HG02981 (cell line): Measurements from ENCODE around the gene CXCR3.
A peak's percentile ranks its signal among the peaks of the same experiment; 100 is the strongest.

Source experiments
- ATAC-seq: cut with Tn5 transposase; IDR thresholded peaks from one replicate; pipeline ENCODE4 v1.9.1; 2021; ENCODE audit warnings: mild to moderate bottlenecking, moderate library complexity; ENCODE audit not compliant: unreplicated experiment

CXCR3 gene

GRCh38 chrX:71637253-71637618 is 18.9 kb upstream of the CXCR3 start:
- no peak for ATAC-seq

DNA sequence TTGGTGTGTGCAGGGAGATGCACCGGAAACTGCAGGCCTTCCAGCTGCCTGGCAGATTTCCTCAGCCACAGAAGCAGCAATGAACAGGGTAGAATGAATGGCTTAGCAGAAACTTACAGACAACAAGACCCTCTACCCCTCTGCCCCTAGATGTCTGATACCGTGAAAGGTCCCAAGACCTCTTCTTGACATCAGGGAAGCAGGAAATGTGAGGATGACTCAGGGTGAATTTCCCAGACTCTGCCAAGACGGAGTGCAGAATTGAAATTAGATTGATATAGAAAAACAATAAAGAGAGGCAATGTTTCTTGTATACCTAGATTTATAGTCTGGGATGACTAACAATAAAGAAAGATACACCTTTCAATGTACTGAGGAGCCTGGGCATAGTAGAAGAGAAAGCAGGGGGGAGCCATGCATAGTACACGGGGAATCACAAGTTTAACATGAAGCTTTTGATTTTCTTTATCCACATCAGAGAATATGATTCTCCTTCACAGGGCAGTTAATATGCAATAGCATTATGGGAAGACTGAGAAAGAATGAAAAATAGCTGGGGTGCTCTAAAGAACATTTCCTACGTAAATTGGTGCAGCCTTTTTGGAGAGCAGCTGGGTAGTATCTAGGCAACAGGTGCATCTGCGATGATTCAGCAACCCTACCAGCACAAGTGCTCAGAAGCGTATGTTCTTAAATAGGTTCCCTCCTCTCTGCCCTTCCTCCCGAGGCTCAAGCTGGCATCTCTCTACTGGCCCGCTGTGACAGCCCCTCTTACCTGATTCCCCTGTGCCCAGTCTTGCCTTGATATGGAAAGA is 18.3 kb upstream of the CXCR3 start:
- ATAC-seq, result no peak

GRCh38 chrX:71634366-71634765 is 16.1 kb upstream of the CXCR3 start:
- no peak for ATAC-seq

DNA sequence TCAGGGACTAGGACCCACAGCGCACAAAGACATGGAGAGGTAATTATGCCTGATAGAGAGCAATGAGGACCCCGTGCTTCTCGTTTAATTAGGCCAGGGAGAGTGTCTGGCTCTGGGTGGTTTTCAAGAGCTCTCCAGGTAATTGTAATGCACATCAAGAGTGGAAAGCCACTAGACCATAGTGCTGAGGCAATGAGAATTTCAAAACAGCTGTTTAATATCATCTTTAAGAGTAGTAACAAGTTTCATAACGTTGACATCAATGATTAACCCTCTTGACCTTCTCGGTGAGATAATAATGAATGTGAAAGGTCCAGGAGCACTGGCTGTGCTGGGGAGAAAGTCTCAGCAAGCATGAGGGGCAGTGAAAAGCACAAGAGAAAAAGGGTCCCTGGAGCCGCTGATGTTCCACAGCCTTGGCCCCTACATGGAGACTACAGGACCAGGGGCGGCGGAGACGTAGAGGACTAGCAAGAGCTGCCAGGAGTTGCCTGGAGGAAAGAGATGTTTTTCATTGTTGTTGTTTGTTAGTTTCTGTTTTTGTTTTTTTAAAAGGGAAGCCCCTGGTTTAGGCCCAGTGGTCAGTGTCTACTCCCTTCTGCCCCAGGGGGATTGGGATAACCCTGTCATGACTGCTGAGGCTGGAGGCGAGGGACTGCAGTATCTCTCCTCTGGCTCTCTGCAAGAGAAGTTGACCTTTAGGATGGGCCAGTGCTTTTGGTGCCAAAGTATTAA is 14.8 kb upstream of the CXCR3 start:
- peak; percentile 62 for ATAC-seq

DNA sequence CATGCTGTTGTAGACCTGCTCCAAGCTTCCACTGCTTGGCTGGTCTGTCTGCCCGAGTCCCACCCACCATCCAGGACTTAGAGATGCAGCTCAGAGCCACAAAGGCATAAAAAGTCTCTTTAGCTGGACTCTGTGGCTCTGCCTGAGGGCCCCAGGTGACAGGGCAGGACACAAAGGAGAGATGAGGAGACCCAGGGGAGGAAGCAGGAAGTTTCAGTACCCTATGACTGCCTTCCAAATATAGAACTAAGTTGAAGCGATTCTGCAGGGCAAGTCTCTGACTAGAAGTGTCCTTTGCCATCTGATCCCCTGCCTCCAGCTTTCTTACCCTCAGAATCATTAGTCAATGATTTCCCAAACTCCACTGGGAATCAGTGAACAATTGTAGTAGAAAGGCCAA is 11.2 kb upstream of the CXCR3 start:
- ATAC-seq, result peak; percentile 55

GRCh38 chrX:71627588-71628404 is 9.5 kb upstream of the CXCR3 start:
- ATAC-seq, result no peak

GRCh38 chrX:71626576-71626975 is 8.3 kb upstream of the CXCR3 start:
- ATAC-seq, result no peak

DNA sequence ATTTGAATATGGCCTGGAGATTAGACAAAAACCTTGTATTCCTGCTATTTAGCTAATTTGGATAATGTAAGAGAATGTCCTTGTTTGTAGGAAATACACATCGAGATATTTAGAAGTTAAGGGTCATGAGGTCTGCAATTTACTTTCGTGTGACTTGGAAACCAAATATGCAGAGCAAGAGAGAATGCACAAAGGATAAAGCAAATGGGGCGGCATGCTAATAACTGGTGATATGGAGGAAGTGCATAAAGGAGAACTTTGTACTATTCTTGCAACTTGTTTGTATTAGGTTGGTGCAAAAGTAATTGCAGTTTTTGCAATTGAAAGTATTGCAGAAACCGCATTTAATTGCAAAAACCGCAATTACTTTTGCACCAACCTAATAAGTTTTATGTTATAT is 7.2 kb upstream of the CXCR3 start:
- no peak for ATAC-seq

GRCh38 chrX:71623714-71624113 is 5.4 kb upstream of the CXCR3 start:
- no peak for ATAC-seq

GRCh38 chrX:71622576-71623450 is 4.5 kb upstream of the CXCR3 start:
- ATAC-seq, result peak; percentile 43

DNA sequence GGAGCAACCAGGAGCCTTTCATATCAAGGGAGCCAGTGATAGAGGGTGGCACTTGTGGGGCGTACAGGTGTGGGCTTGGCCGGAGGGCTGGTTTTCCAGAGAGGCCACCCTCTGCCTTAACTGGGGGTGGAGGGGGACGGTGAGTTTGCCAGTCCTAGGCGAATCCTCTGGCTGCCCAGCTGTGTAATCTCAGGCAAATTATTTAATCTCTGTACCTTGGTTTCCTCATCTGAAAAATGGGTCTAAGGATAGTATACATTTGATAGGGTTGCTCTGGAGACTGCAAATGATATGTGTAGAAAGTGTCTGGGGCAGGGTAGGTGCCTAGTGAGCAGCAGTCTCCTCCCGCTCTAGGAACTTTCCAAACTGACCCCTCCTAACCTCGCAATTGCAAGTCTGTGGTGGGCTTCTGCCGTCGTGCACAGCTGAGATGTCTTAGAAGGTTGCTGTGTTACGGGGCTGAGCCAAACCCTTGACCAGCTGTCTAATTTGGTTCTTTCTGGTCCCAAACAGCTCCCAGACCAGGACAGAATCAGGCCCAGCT is 3.8 kb upstream of the CXCR3 start:
- no peak for ATAC-seq

GRCh38 chrX:71621603-71622002 is 3.3 kb upstream of the CXCR3 start:
- ATAC-seq, result no peak

GRCh38 chrX:71619986-71620385 is 1.7 kb upstream of the CXCR3 start:
- ATAC-seq, result no peak

DNA sequence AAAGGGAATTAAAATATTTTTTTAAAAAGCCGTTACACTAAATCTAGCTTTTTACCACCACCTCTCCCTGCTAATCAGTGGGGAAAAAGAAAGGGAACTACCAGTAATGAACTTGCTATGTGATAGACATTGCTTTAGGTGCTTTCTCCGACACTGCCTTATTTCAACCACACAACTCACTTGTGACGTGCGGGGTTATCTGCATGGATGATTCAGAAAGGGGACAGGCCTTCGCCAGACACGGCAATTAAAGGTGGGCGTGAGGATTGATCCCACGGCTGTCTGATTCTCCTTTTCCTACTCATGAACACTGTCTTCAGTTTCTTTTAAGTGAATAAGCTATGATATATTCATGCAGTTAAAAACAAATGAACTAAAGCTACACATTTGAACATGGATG is 882 bp upstream of the CXCR3 start:
- no peak for ATAC-seq

DNA sequence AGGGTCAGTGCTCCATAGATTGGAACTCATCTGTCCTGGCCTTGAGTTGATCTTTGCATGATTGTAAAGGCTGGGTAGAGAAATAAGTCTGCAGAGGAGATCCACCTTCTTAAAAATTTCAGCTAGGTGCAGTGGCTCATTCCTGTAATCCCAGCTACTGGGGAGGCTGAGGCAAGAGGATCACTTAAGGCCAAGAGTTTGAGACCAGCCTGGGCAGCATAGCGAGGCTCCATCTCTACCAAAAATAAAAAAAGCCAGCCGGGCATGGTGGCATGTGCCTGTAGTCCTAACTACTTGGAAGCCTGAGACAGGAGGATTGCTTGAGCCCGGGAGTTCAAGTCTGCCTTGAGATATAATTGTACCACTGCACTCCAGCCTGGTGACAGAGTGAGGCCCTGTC is 476 bp upstream of the CXCR3 start:
- no peak for ATAC-seq

DNA sequence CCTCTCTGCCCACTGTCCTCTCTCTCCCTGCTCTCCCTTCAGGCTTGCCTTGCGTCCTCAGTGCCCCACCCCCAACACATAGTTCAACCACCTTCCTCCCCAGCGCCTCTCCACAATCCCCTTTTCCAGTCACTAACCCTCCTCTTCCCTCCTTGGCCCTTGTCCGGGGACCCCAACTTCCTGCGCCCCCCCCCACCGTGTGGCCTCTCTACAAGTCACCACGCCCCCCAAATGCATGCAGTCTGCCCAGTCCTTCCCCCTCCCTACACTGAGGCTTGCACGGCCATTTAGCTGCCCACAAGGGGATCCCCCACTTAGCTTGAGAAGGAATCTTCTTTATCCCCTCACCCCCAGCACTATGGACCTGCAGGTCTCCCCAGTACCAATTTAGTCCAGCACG is 569 bp downstream of the CXCR3 start:
- ATAC-seq, result no peak

GRCh38 chrX:71616672-71617529 is 1.4 kb downstream of the CXCR3 start:
- no peak for ATAC-seq

- ATAC-seq, result no peak
Measured at GRCh38 chrX:71615954-71616353, 2.4 kb downstream of the CXCR3 start.

GRCh38 chrX:71615056-71615455 is 3.3 kb downstream of the CXCR3 start:
- no peak for ATAC-seq
